ENCODE results near the gene AMZ1.
"Not testable (repeated sequence)": the region's sequence is repeated elsewhere in the genome, so short reads cannot be mapped to it uniquely, and the experiment has no call there.

Gene AMZ1

DNA sequence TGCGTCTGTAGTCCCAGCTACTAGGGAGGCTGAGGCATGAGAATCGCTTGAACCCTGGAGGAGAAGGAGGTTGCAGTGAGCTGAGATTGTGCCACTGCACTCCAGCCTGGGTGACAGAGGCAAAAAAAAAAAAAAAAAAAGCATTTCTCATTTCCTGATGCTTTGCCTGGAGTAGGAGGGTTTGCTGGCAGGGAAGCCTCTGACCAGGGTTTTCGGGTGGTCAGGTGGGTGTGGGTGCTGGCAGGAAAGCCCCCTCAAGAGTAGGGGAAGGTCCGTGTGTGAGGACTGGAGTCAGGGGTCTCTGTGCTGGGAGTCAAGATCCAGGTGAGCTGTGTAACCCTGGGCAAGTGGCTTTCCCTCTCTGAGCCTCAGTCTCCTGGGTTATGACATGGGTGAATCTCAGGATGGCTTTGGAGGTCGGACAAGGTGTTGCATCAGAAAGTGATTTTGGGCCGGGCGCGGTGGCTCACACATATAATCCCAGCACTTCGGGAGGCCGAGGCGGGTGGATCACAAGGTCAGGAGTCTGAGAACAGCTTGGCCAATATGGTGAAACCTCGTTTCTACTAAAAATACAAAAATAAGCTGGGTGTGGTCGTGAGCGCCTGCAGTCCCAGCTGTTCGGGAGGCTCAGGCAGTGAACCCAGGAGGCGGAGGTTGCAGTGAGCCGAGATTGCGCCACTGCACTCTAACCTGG is 3.2 kb downstream of the AMZ1 start:
- no peak for DNase-seq (ENCODE audit: low spot score)

DNA sequence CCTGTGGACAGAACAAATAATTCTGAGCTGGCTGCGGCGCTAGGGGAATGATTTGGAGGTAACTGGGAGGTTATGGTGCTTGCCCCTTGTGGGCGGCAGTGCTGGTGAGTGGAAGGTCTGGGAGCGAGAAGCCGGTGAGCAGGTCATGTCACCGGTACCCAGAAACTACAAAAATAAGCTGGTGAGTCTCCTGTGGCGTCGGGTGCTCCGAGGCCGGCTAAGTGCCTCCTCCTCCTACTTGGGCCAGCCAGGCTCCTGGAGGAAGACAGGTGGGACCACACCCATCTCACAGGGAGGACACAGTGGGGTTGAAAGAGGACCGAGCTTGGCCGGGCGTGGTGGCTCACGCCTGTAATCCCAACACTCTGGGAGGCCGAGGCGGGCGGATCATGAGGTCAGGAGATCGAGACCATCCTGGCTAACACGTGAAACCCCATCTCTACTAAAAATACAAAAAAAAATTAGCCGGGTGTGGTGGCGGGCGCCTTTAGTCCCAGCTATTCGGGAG is 4.0 kb downstream of the AMZ1 start:
- DNase-seq (ENCODE audit: low spot score): not testable (repeated sequence)

DNA sequence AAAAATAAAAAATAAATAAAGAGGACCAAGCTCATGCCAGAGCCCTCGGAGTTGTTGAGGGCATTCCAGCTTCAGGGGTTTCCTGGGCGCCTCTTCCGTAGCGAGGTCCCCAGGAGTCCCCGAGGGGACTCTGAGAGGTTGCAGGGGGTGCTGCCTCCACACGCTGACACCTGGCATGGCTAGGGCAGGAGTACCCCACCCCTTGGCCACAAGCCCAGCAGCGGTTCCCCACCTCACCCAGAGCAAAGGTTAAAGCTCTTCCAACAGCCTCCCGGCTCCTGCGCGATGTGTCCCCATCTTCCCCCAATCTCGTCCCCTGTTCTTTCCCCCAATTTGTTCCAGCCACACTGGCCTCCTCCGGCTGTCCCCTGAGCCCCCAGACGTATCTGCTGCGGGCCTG is 4.5 kb downstream of the AMZ1 start:
- DNase-seq (ENCODE audit: low spot score): no peak

DNA sequence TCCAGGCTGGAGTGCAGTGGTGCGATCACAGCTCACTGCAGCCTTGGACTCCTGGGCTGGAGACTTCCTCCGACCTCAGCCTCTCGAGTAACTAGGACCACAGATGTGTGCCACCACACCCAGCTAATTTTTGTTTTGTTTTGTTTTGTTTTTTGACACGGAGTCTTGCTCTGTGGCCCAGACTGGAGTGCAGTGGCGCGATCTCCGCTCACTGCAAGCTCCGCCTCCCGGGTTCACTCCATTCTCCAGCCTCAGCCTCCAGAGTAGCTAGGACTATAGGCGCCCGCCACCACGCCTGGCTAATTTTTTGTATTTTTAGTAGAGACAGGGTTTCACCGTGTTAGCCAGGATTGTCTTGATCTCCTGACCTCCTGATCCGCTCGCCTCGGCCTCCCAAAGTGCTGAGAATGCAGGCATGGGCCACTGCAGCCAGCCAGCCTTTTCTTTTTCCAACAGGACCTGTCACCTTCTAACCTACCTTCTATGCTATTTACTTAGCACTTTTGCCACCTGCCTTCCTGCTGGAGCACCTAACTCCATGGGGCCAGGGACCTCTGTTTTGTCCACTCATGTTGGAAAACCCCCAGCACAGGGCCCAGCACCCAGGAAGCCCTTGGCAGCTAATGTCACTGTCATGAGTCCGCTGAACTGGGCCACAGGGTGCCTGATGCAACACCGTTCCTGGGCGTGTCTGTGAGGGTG is 5.6 kb downstream of the AMZ1 start:
- DNase-seq (ENCODE audit: low spot score): not testable (repeated sequence)

DNA sequence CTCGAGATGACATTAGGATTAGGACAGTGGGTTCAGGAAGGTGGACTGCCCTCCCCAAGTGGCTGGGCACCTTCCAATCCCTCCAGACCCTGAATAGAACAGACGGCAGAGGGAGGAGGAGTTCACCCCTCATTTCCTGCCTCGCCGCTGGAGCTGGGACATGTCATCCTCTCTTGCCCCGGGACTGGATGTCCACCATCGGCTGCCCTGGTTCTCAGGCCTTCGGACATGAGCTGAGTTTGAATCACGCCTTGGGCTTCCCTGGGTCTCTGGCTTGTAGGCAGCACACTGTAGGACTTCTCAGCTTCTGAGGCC is 6.1 kb downstream of the AMZ1 start:
- not testable (repeated sequence) for DNase-seq (ENCODE audit: low spot score)

DNA sequence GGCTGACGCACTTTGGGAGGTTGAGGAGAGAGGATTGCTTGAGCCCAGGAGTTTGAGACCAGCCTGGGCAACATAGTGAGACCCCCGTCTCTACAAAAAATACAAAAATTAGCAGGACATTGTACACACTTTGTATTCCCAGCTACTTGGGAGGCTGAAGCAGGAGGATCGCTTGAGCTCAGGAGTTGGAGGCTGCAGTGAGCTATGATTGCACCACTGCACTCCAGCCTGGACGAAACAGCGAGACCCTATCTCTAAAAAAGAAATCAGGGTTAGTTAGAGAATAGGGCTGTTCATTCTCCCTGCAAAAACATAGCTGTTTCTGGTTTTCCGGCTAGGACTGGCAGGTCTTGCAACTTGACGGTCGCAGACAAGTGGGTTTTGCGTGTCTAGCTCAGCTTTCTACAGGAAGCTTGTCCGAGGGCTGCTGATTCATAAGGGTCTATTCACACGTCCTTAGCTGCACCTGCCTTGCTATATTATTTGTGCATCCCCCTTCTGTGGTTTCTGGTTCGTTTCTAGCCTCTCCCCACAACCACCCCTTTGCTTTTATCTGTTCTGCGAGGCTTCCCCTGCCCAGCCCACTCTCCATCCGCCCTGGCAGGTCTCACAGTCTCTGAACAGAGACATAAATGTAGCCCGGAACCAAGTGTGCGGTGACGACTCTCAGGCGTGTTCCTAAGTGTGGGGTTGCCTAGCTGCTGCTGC is 10.7 kb downstream of the AMZ1 start:
- DNase-seq (ENCODE audit: low spot score): no peak

DNA sequence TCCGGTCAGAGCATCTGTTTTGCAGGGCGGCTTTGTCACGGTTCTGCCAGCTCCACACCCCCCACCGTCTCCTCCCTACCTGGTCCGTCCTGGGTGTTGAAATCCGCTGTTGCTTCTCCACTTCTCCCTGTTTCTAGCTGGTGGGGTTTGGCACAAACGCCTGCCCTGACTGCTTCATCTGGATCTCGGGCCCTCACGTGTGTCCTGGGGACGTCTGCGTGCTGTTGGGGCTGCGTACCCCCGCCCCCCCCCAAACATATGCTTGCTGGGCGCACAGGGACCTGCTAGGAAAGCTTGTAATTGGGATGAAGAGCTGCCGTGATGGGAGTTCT is 11.3 kb downstream of the AMZ1 start:
- DNase-seq (ENCODE audit: low spot score): no peak

DNA sequence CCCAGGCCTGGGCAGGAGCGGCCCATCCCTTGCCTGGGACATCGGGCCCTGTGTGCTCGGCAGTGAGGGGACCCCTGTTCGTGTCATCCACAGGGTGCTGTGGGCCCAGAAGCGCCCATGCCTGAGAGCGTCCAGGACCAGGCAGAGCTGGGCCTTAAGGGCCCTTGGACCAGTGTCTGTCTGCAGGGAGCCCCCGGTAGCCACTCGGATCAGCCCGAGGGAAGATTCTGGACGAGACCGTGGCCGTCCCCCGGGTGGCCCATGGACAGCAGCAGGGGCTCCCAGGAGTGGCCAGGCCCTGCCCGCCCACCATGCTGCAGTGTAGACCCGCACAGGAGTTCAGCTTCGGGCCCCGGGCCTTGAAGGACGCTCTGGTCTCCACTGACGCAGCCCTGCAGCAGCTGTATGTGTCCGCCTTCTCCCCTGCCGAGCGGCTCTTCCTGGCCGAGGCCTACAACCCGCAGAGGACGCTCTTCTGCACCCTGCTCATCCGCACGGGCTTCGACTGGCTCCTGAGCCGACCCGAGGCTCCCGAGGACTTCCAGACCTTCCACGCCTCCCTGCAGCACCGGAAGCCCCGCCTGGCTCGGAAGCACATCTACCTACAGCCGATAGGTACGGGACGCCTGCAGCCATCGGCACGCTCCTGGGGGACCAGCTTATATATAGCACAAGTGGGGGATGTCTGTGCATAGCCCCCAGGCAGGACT is 12.3 kb downstream of the AMZ1 start:
- no peak for DNase-seq (ENCODE audit: low spot score)

DNA sequence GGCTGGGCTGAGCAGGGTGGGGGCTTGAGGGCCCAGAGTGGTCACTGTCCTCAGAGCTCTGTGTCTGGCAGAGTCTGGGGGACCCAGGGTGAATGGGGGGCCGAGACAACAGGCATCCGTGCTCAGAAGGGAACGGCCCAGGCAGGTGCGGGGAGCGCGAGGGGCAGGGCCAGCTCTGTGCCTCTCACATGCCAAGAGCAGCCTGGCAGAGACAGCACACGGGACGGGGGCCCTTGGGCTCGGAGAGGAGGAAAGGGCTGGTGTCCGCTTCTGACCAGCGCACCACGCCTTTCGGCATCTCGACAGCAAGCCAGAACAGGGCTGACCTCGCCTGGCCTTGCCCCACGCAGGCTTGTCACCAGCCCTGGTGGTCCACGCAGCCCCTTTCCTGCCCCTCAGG is 13.4 kb downstream of the AMZ1 start:
- no peak for DNase-seq (ENCODE audit: low spot score)

DNA sequence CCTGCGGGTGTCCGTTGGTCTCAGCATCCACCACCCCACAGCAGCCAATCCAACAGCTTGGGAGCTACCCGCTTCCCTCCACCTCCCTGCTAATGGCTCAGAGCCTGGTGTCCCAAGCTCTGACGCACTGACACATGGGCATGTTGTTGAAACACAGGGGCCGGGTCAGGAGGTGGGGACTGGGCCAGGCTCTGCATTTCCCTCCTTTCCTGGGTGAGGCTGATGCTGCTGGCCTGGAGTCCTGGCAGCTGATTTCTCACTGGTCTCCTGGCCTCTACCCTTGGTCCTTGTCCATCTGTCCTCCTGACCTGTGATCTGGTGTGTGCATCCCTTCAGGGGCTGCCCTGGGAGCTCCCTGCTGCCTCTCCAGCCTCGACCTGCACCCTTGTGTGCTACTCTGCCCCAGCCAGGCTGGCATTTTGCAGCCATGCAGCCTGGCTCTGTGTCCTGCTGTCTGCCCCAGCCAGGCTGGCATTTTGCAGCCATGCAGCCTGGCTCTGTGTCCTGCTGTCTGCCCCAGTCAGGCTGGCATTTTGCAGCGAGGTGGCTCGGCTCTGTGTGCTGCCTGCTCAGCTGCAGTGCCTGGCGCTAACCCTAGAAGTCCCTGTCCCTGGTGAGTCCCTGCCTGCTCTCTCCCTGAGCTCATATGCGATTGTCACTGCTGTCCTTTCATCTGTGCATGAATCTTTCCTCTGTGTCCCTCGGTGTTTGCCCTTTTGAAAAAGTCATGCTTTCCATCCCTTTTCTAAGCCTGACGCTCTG is 14.0 kb downstream of the AMZ1 start:
- DNase-seq (ENCODE audit: low spot score): peak; percentile 92

DNA sequence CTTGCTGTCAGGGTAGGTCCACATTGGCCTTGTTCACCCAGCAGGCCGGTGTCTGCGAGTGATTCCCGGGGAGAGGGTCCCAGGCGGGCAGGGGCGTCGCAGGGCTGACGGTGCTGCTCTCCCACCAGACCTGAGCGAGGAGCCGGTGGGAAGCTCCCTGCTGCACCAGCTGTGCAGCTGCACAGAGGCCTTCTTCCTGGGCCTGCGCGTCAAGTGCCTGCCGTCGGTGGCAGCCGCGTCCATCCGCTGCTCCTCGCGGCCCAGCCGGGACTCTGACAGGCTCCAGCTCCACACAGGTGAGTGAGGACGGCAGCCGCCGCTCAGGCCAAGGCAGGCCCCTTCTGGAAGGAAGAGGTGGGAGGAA is 14.6 kb downstream of the AMZ1 start:
- DNase-seq (ENCODE audit: low spot score): no peak

DNA sequence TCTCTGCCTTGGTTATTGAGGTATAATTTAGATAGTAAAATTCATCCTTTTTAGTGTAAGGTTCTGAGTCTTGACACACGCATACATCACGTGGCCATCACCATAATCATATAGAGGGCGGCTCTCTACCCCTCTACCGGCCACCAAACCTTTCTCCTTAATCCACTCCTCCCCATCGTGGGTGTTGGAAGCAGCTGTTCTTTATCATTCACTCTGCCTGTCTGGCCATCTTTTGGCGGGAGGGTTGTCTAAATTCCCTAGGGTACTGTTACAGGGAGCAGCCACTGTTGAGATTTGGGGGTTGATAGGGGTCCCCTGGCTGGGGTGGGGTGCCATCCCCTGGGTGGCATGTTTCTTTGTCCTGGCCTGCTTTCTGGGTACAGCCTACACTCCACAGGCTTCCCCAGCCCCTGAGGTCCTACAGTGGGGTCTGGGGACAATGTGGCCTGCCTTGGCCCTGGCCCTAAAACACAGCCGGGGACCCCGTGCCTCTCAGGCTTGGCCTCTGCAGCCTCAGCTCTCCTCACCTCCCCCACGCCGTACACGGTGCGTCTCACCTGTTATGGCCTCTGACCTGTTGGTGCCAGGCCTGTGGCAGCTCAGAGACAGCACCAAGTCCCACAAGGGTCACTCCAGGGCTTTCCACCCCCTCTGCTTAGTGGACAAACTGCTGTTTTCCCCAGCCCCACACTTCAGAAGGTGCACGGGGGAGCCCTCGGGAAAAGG is 17.5 kb downstream of the AMZ1 start:
- DNase-seq (ENCODE audit: low spot score): no peak

DNA sequence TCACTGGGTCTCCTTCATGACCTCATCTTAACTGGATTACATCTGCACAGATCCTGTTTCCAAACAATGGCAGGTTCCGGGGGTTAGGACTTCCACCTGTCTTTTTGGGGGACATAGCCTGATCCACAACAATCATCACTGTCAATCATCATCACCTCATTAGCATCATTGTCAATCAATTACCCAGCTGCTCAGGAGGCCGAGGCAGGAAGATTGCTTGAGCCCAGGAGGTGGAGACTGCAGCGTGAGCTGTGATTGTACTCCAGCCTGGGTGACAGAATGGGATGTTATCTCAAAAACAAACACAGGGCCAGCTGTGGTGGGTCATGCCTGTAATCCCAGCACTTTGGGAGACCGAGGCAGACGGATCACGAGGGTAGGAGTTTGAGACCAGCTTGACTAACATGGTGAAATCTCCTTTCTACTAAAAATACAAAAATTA is 18.7 kb downstream of the AMZ1 start:
- no peak for DNase-seq (ENCODE audit: low spot score)

DNA sequence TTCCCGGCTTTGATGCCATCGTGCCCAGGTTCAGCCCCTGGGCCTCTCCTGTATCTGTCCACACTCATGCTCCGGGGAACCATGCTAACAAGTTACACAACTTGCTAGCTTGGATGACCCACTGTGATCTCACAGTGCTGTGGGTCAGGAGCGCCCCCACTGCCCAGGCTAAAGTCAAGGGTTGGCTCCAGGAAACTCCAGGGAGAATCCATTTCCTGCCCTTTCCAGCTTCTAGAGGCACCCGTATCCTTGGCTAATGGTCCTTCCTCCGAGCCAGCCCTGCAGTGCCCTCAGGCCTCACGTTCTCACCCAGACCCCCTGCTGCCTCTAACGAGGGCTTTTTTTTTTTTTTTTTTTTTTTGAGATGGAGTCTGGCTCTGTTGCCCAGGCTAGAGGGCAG is 19.5 kb downstream of the AMZ1 start:
- no peak for DNase-seq (ENCODE audit: low spot score)

DNA sequence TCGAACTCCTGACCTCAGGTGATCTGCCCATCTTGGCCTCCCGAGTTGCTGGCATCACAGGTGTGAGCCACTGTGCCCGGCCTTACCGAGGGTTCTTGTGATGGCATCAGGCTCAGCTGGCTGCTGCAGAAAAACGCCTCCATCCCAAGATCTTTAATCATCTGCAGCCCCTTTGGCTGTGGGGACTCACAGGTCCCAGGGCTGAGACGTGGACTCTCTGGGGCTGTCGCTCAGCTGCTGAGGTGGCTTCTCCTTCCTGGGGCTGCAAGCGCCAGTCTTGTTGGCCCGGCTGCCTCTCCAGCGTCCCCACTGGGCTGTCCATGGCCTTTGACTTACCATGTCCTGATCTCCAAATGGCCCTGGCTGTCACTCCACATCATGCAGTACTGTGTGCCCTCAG is 20.0 kb downstream of the AMZ1 start:
- DNase-seq (ENCODE audit: low spot score): no peak

DNA sequence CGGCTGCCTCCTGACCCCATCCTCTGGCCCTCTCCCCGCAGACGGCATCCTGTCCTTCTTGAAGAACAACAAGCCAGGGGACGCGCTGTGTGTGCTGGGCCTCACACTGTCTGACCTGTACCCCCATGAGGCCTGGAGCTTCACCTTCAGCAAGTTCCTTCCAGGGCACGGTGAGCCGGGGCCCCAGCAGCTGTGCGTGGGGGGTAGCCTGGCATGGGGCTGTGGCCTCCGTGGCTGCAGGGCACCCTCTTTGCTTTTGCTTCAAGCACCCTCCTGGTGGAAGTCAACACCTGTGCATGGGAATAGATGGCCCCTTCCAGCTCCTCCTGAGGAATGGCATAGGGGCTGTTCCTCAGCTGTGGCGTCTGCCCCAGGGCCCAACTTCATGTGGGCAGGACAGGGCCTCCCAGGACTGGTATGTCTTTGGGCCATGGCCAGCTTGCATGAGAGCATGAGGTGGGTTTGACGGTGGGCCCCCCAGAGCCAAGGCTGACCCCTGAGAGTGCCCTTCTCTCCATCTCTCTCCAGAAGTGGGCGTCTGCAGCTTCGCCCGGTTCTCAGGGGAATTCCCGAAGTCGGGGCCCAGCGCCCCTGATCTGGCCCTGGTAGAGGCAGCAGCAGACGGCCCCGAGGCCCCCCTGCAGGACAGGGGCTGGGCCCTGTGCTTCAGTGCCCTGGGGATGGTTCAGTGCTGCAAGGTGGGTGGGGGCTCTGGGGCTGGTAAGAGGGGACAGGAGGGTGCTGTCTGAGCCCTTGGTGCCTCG is 20.7 kb downstream of the AMZ1 start:
- DNase-seq (ENCODE audit: low spot score): no peak

DNA sequence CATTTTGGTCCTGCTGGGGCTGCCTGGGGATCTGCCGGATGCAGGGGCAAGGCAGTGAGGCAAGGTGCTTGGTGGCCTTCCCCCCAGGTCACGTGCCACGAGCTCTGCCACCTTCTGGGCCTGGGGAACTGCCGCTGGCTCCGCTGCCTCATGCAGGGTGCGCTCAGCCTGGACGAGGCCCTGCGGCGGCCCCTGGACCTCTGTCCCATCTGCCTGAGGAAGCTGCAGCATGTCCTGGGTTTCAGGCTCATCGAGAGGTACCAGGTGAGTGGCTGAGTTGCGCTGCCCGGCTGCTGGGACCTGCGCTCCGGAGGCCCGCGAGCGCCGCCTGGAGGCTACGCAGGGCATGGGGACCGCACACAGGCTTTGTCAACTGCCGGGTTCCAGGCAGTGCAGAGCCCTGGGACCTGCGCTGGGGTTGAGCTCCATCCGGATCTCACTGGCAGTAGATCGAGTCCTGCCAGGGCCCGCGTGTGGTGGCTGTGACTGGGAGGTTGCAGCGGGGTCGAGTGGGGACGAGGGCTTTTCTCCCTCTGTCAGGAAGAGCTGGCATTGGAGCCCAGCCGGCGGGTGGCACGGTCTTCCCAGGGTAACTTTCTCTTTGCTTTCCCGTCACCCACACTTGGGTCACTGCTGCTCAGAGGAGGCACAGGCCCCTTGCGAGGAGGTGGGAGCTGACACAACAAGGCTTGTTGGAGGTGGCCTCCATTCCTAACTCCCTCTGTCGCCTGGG is 21.7 kb downstream of the AMZ1 start:
- DNase-seq (ENCODE audit: low spot score): peak; percentile 57

DNA sequence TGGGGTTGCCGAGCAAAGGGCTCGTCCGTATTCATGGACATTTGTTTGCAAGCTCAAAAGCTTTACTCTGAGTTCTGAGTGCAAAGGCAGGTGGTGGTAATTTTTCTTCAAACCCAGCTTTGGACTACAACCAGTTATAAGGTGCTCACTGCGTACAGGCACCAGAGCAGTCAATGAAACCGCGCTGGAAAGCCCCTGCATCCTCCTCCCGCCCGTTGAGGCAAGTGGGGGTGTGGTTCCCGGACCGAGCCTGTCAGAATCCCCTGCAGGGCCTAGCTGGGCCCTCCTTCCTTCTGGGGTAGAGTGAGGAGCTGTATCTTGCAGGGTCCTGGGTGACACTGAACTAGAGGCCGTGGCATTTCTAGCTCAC is 22.3 kb downstream of the AMZ1 start:
- DNase-seq (ENCODE audit: low spot score): no peak

DNA sequence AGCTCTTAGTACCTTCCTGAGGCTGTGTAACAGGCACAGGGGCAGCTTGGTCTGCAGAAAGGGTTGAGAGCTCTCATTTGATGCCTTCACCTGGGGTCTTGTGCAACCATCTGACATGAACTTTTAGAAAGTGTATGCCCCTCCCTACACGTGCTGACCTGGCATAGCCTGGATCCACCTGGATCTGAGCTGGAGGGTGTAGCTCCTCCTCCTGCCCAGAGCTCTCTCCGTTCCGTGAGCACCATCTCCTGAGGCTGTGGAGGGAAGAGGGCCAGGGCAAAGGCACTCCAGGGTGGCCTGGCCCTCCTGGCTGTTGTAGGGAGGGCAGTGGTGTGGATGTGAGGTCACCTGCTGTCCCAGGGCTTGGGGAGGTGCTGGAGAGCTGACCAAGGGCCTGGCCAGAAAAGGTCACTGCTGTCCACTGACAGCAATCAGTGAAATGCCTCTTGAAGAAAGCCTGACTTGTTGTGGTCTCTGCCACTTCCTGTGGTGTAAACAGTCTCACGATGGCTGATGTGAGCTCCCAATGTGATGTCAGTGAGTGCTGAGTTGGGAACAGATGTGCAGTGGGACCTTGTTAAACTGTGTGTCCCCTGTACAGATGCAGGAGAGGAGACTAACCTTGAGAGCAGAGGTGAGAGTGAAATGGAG is 23.0 kb downstream of the AMZ1 start:
- DNase-seq (ENCODE audit: low spot score): no peak
